Measurements from ENCODE around the gene PTGR1. TPM values are rescaled to one million over a fixed set of nuclear protein-coding genes. Genes with fewer than 3 reads are reported as not detected.

PTGR1 gene
- polyA plus RNA-seq, 1 donor: 88.5 TPM

DNA sequence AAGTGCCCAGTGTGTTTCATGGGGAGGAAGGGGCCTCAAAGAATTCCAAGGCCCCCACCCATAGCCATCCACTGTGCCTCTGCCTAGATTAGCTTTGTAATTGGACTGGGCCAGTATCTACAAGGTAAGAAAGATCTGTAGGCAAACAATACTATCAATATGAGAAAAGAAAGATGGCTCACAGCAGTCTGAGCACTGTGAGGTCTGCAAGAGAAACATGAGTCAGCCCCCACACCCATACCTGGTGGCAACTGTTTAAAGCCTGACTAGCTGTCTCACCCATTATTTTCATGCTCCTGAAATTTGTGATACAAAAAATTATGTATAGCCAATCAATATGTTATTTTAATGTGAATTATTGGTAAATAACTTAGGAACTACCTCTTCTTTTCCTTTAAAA, 84.5 kb downstream of the PTGR1 start:
- Histone ChIP-seq H3K9me3 (ENCODE audit: control insufficient read depth, low read depth, low read length) (peaks cover 3% of the 10 kb centered on the region), H3K36me3 (ENCODE audit: control insufficient read depth, insufficient read depth, low read length) (no peaks in the 10 kb centered on the region), H3K4me3 (ENCODE audit: low read length) (no peak overlapping the region), H3K27ac (ENCODE audit: low read length) (no peak overlapping the region), H3K4me1 (ENCODE audit: control insufficient read depth, insufficient read depth, low read length) (no peaks in the 10 kb centered on the region), H3K27me3 (ENCODE audit: control insufficient read depth, insufficient read depth, low read length) (no peaks in the 10 kb centered on the region)
- no peak for DNase-seq

Other genes starting within 250 kb of the PTGR1 start
- gene ECPAS, start 115.3 kb downstream of the PTGR1 start, polyA plus RNA-seq: 70.6 TPM
- gene ZNF483, start 74.5 kb downstream of the PTGR1 start, polyA plus RNA-seq: 0.99 TPM
- gene DNAJC25, start 31.7 kb upstream of the PTGR1 start, polyA plus RNA-seq: 12.3 TPM
- gene GNG10, start 62.0 kb upstream of the PTGR1 start, polyA plus RNA-seq: 51.5 TPM
- 0.10 TPM for gene SHOC1, start 195.3 kb upstream of the PTGR1 start, polyA plus RNA-seq